HCT116 (cell line): Measurements from ENCODE around the gene VSIG10. TPM values are rescaled to one million over a fixed set of nuclear protein-coding genes. Genes with fewer than 3 reads are reported as not detected.

Experiments used
- ATAC-seq: fragments of 200-7000 bp; cut with Tn5 transposase; 2 replicates; pipeline ENCODE4 v1.9.1; 2020; ENCODE audit warnings: mild to moderate bottlenecking, moderate library complexity
- BruUV-seq: library from RNA; stranded (reverse); fragments of 400-500 nt; replicated peaks from 2 replicates; lab custom pipeline; 2021; lab: Mats Ljungman, UMichigan
- CTCF ChIA-PET: fragments of 300-600 bp; sonication (Branson Sonifier 250); formaldehyde crosslinking; loops from one replicate; lab custom pipeline; 2021; ENCODE audit warnings: antibody characterized with exemption; lab: Charles Lee
- POLR2A ChIA-PET: fragments of 300-600, 350-600 bp; sonication (Branson Sonifier 250); formaldehyde crosslinking; loops from one replicate; lab custom pipeline; 2021; ENCODE audit warnings: antibody characterized with exemption; lab: Charles Lee
- RAD21 ChIA-PET, 2 experiments: fragments of 300-600 bp; sonication (Branson Sonifier 250); formaldehyde crosslinking; loops; one replicate each; lab custom pipeline; 2023; ENCODE audit warnings: low total read pairs in 2 of 2; ENCODE audit not compliant: uncharacterized antibody in 2 of 2, unreplicated experiment in 2 of 2, low non-redundant PET in 1 of 2; lab: Charles Lee
- DNase-seq: peaks from one replicate; pipeline ENCODE4 v3.0.0-alpha.2; 2010; ENCODE audit warnings: low read depth, low spot score
- H2AFZ ChIP-seq: fragments of 200-600 bp; shearing (Covaris generic), sonication (generic); 2 replicates; pipeline ENCODE4 v1.6.1; 2017; ENCODE audit warnings: low read depth, mixed run types, mixed read lengths, antibody characterized with exemption, low read length; ENCODE audit not compliant: poor library complexity, severe bottlenecking
- H3K27ac ChIP-seq: 2 replicates; pipeline ENCODE4 v1.5.1; 2012; ENCODE audit warnings: low read depth, low read length
- H3K27me3 ChIP-seq: fragments of 200-600 bp; sonication (generic); 2 replicates; pipeline ENCODE4 v1.6.1; 2016; ENCODE audit warnings: mixed run types, low read length, mixed read lengths; ENCODE audit not compliant: insufficient read depth
- H3K36me3 ChIP-seq, 2 experiments: fragments of 200-500 bp in 1 of 2; fragments of 200-600 bp in 1 of 2; sonication (Bioruptor generic) in 1 of 2; sonication (generic) in 1 of 2; 2 replicates each; pipeline versions ENCODE4 v1.5.1 to v1.6.1; 2014 to 2016; ENCODE audit warnings: low read length in 2 of 2, inconsistent platforms in 1 of 2, mixed read lengths in 1 of 2, mixed run types in 1 of 2; ENCODE audit not compliant: insufficient read depth in 2 of 2, control insufficient read depth in 1 of 2
- H3K4me1 ChIP-seq, 2 experiments: fragments of 200-600 bp in 1 of 2; sonication (generic) in 1 of 2; 2 replicates each; pipeline versions ENCODE4 v1.5.1 to v1.6.1; 2012 to 2017; ENCODE audit warnings: low read length in 2 of 2, inconsistent platforms in 1 of 2, mild to moderate bottlenecking in 1 of 2, mixed read lengths in 1 of 2, mixed run types in 1 of 2, moderate library complexity in 1 of 2; ENCODE audit not compliant: insufficient read depth in 2 of 2, control insufficient read depth in 1 of 2
- H3K4me2 ChIP-seq: fragments of 200-600 bp; sonication (generic); 2 replicates; pipeline ENCODE4 v1.6.1; 2017; ENCODE audit warnings: mixed run types, low read length, mixed read lengths
- H3K4me3 ChIP-seq, 2 experiments: fragments of 200-600 bp in 1 of 2; sonication (generic) in 1 of 2; replicated peaks in 1 of 2; 2 replicates each; pipeline ENCODE4 v1.5.1; 2011 to 2016; ENCODE audit warnings: low read length in 2 of 2, control low read depth in 1 of 2, low read depth in 1 of 2, mild to moderate bottlenecking in 1 of 2, mixed read lengths in 1 of 2, mixed run types in 1 of 2
- H3K79me2 ChIP-seq: fragments of 200-600 bp; sonication (generic); 2 replicates; pipeline ENCODE4 v1.6.1; 2017; ENCODE audit warnings: mild to moderate bottlenecking, mixed run types, low read length, moderate library complexity, mixed read lengths; ENCODE audit not compliant: insufficient read depth
- H3K9ac ChIP-seq: fragments of 200-600 bp; sonication (generic); 2 replicates; pipeline ENCODE4 v1.6.1; 2016; ENCODE audit warnings: low read length, mixed read lengths
- H3K9me2 ChIP-seq: fragments of 200-600 bp; sonication (generic), shearing (Covaris generic); 2 replicates; pipeline ENCODE4 v1.6.1; 2017; ENCODE audit warnings: mixed run types, mild to moderate bottlenecking, moderate library complexity; ENCODE audit not compliant: insufficient read depth
- H3K9me3 ChIP-seq, 2 experiments: fragments of 200-500 bp in 1 of 2; fragments of 200-600 bp in 1 of 2; sonication (Bioruptor generic) in 1 of 2; sonication (generic) in 1 of 2; 2 replicates each; pipeline ENCODE4 v1.6.1; 2014 to 2017; ENCODE audit warnings: low read length in 2 of 2, mixed read lengths in 2 of 2, inconsistent platforms in 1 of 2, low read depth in 1 of 2, mild to moderate bottlenecking in 1 of 2, mixed run types in 1 of 2, moderate library complexity in 1 of 2; ENCODE audit not compliant: control insufficient read depth in 1 of 2, insufficient read depth in 1 of 2
- H4K20me1 ChIP-seq: fragments of 200-600 bp; sonication (generic), shearing (Covaris generic); 2 replicates; pipeline ENCODE4 v1.6.1; 2017; ENCODE audit warnings: mixed run types, mild to moderate bottlenecking, moderate library complexity; ENCODE audit not compliant: insufficient read depth
- CBX3 ChIP-seq: IDR thresholded peaks from 2 replicates; pipeline ENCODE4 v1.6.1; 2012; ENCODE audit warnings: low read depth
- ELF1 ChIP-seq: IDR thresholded peaks from 2 replicates; pipeline ENCODE4 v1.6.1; 2012; ENCODE audit warnings: low read depth, borderline replicate concordance
- EZH2phosphoT487 ChIP-seq: fragments of 200-600 bp; IDR thresholded peaks from 2 replicates; pipeline ENCODE4 v1.6.1; 2018; ENCODE audit warnings: antibody characterized with exemption, borderline replicate concordance
- FOSL1 ChIP-seq: IDR thresholded peaks from 2 replicates; pipeline ENCODE4 v1.6.1; 2012; ENCODE audit warnings: low read depth
- POLR2A ChIP-seq: IDR thresholded peaks from 2 replicates; pipeline ENCODE4 v1.7.0; 2011; ENCODE audit warnings: borderline replicate concordance; ENCODE audit not compliant: insufficient read depth, insufficient read length; ENCODE audit errors: extremely low read depth
- TCF7L2 ChIP-seq: IDR thresholded peaks from 2 replicates; pipeline ENCODE4 v1.7.0; 2011; ENCODE audit warnings: borderline replicate concordance, inconsistent platforms; ENCODE audit not compliant: insufficient read depth, insufficient read length; ENCODE audit errors: extremely low read depth
- YY1 ChIP-seq: IDR thresholded peaks from 2 replicates; pipeline ENCODE4 v1.6.1; 2011; ENCODE audit warnings: low read length, low read depth, moderate library complexity, mild to moderate bottlenecking; ENCODE audit not compliant: insufficient replicate concordance; ENCODE audit errors: extremely low read depth
- ZFX ChIP-seq: fragments of 450-650 bp; IDR thresholded peaks from 2 replicates; pipeline ENCODE4 v1.6.1; 2017
- ZNF274 ChIP-seq: fragments of 200-500 bp; sonication (Bioruptor generic); IDR thresholded peaks from 2 replicates; pipeline ENCODE4 v1.6.1; 2014; ENCODE audit warnings: mild to moderate bottlenecking, low read depth, low read length, inconsistent platforms
- intact Hi-C: fragments of 100-400 bp; cut with micrococcal nuclease; formaldehyde crosslinking; loops from 2 replicates; pipeline ENCODE4 v1.10.0; 2022
- total RNA-seq: library from RNA; stranded (reverse); gene quantifications from one replicate; pipeline ENCODE4 v1.2.1, GENCODE V29; 2021; ENCODE audit not compliant: unreplicated experiment
- TF ChIP-seq, protein P1 (sequence below): IDR thresholded peaks from 2 replicates; pipeline ENCODE4 v1.6.1; 2012; ENCODE audit warnings: low read depth
- TF ChIP-seq, protein P2 (sequence below), 3 experiments: fragments of 200-600 bp in 1 of 3; sonication (generic) in 1 of 3; IDR thresholded peaks in 2 of 3; conservative IDR thresholded peaks in 1 of 3; 2 replicates each; pipeline ENCODE4 v1.5.1; 2012 to 2017; ENCODE audit warnings: low read depth in 2 of 3, low read length in 2 of 3, antibody characterized with exemption in 1 of 3, borderline replicate concordance in 1 of 3, control low read depth in 1 of 3, mild to moderate bottlenecking in 1 of 3, mixed read lengths in 1 of 3, mixed run types in 1 of 3, moderate library complexity in 1 of 3; ENCODE audit not compliant: insufficient read depth in 1 of 3

VSIG10 gene
- total RNA-seq, 1 experiment from 2014 or later = 42.6 TPM

DNA sequence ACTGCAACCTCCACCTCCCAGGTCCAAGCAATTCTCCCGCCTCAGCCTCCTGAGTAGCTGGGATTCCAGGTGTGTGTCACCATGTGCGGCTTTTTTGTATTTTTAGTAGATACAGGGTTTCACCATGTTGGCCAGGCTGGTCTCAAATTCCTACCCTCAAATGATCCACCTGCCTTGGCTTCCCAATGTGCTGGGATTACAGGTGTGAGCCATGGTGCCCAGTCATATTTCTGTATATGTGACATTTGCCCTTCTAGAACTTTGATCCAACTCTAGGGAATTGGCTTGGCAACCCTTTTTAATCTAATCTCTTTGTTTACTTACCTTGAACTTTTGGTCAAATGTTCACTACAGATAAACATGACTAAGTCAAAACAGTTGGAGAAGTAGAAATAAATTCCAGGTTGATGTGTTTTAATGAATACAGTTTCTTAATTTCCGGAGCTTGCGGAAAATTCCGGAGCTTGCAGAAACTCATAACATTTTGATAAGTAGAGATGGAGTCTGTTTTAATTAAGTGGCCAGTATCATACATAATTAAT lies 20.6 kb upstream of the VSIG10 start:
- no TSS peak for BruUV-seq
- no peaks in the 10 kb centered on the region for H3K79me2 ChIP-seq

More for the DNA sequence above, 20.6 kb upstream of the VSIG10 start:
- Histone ChIP-seq H4K20me1 (no peaks in the 10 kb centered on the region), H3K36me3 (no peaks in the 10 kb centered on the region), H3K9me3 (no peaks in the 10 kb centered on the region), H3K9ac (no peak overlapping the region), H3K4me2 (no peak overlapping the region), H3K27ac (no peak overlapping the region), H3K27me3 (no peaks in the 10 kb centered on the region), H3K4me3 (no peak overlapping the region)
- ATAC-seq = no peak
- ChIA-PET POLR2A (interaction anchor here (1.7 kb wide), 1 partner anchor 11 kb away, joined by 5 read pairs; the partner anchor contains the start of gene PEBP1), CTCF (interaction anchor here (1.3 kb wide), 1 partner anchor 252 kb away, joined by 3 read pairs; the partner anchor contains the start of gene SUDS3)
- no peak for DNase-seq
- no peak for TF ChIP-seq TCF7L2
- TF ChIP-seq POLR2A = no peak
- TF ChIP-seq, protein P1, sequence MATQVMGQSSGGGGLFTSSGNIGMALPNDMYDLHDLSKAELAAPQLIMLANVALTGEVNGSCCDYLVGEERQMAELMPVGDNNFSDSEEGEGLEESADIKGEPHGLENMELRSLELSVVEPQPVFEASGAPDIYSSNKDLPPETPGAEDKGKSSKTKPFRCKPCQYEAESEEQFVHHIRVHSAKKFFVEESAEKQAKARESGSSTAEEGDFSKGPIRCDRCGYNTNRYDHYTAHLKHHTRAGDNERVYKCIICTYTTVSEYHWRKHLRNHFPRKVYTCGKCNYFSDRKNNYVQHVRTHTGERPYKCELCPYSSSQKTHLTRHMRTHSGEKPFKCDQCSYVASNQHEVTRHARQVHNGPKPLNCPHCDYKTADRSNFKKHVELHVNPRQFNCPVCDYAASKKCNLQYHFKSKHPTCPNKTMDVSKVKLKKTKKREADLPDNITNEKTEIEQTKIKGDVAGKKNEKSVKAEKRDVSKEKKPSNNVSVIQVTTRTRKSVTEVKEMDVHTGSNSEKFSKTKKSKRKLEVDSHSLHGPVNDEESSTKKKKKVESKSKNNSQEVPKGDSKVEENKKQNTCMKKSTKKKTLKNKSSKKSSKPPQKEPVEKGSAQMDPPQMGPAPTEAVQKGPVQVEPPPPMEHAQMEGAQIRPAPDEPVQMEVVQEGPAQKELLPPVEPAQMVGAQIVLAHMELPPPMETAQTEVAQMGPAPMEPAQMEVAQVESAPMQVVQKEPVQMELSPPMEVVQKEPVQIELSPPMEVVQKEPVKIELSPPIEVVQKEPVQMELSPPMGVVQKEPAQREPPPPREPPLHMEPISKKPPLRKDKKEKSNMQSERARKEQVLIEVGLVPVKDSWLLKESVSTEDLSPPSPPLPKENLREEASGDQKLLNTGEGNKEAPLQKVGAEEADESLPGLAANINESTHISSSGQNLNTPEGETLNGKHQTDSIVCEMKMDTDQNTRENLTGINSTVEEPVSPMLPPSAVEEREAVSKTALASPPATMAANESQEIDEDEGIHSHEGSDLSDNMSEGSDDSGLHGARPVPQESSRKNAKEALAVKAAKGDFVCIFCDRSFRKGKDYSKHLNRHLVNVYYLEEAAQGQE = no peak
- no peak for TF ChIP-seq CBX3
- no peak for TF ChIP-seq ZFX
- TF ChIP-seq, protein P2, sequence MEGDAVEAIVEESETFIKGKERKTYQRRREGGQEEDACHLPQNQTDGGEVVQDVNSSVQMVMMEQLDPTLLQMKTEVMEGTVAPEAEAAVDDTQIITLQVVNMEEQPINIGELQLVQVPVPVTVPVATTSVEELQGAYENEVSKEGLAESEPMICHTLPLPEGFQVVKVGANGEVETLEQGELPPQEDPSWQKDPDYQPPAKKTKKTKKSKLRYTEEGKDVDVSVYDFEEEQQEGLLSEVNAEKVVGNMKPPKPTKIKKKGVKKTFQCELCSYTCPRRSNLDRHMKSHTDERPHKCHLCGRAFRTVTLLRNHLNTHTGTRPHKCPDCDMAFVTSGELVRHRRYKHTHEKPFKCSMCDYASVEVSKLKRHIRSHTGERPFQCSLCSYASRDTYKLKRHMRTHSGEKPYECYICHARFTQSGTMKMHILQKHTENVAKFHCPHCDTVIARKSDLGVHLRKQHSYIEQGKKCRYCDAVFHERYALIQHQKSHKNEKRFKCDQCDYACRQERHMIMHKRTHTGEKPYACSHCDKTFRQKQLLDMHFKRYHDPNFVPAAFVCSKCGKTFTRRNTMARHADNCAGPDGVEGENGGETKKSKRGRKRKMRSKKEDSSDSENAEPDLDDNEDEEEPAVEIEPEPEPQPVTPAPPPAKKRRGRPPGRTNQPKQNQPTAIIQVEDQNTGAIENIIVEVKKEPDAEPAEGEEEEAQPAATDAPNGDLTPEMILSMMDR (IDR thresholded peaks at IDR 0.05 in 2 of 3, conservative IDR thresholded peaks at IDR 0.05 in 1 of 3; ENCODE audit: borderline replicate concordance in 1 of 3, insufficient read depth in 1 of 3, low read depth in 2 of 3, low read length in 2 of 3) = no peak
- no peak for TF ChIP-seq FOSL1
- no peak for TF ChIP-seq ZNF274
- TF ChIP-seq YY1 = no peak
- no peak for TF ChIP-seq EZH2phosphoT487
- no peak for TF ChIP-seq ELF1
- TF ChIP-seq, all 23 proteins: peak for 0
- Histone ChIP-seq H3K9me2 (no peaks in the 10 kb centered on the region), H3K4me1 (peaks cover 4 to 10% of the 10 kb centered on the region in 2 experiments; a peak in 3 of 4 replicates), H2AFZ (no peak overlapping the region)
- RAD21 ChIA-PET = no interaction called here
- intact Hi-C loops = no loop called here
